HepG2 (cell line): ENCODE results near the gene RPL39. TPM values are rescaled to one million over a fixed set of nuclear protein-coding genes. Genes with fewer than 3 reads are reported as not detected.
A peak's percentile ranks its signal among the peaks of the same experiment; 100 is the strongest.

Experiments
- ATAC-seq: fragments of 200-7000 bp; cut with Tn5 transposase; 3 replicates; pipeline ENCODE4 v1.9.1; 2020; ENCODE audit warnings: mild to moderate bottlenecking, moderate library complexity
- Bru-seq: library from RNA; stranded (reverse); fragments of 400-500 nt; gene quantifications from one replicate; lab custom pipeline; 2021; lab: Mats Ljungman, UMichigan
- BruChase-seq, 2 experiments: library from RNA; stranded (reverse); fragments of 400-500 nt; gene quantifications; one replicate each; lab custom pipeline; 2021; lab: Mats Ljungman, UMichigan
- BruUV-seq: library from RNA; stranded (reverse); fragments of 400-500 nt; replicated peaks from 2 replicates; lab custom pipeline; 2021; lab: Mats Ljungman, UMichigan
- CTCF ChIA-PET: fragments of 300-600 bp; formaldehyde crosslinking; extraction: SDS; loops from one replicate; lab custom pipeline; 2021; ENCODE audit warnings: low total read pairs, inconsistent platforms, low intra/inter-chr PET ratio; lab: Yijun Ruan, JAX
- POLR2A ChIA-PET: fragments of 350-600 bp; sonication (Branson Sonifier 250); formaldehyde crosslinking; loops from one replicate; lab custom pipeline; 2020; ENCODE audit warnings: antibody characterized with exemption, inconsistent platforms; lab: Yijun Ruan, JAX
- DNase-seq: peaks from one replicate; pipeline ENCODE4 v3.0.0-alpha.2; 2015; ENCODE audit warnings: low spot score
- FAIRE-seq: peaks from 3 replicates; lab custom pipeline; 2011; peaks lifted over from hg19 to GRCh38; lab: Jason Lieb, UNC
- H2AFZ ChIP-seq: one replicate; pipeline ENCODE4 v1.6.1; 2011; ENCODE audit warnings: low read length, inconsistent platforms
- H3K27ac ChIP-seq: fragments of 300-600 bp; 3 replicates; pipeline ENCODE4 v1.8.0; 2011; ENCODE audit warnings: mixed run types, mild to moderate bottlenecking, mixed read lengths, low read length, inconsistent platforms; ENCODE audit not compliant: insufficient read depth; ENCODE audit errors: extremely low read length
- H3K27me3 ChIP-seq, 2 experiments: fragments of 200-600 bp in 1 of 2; 2 replicates in 1 of 2; 3 replicates in 1 of 2; pipeline versions ENCODE4 v1.6.0 to v1.8.0; 2011; ENCODE audit warnings: low read length in 2 of 2, mild to moderate bottlenecking in 2 of 2, moderate library complexity in 2 of 2, inconsistent platforms in 1 of 2; ENCODE audit not compliant: insufficient read depth in 2 of 2, control insufficient read depth in 1 of 2
- H3K36me3 ChIP-seq, 2 experiments: fragments of 200-600 bp in 1 of 2; replicated peaks in 1 of 2; 2 replicates in 1 of 2; 3 replicates in 1 of 2; pipeline versions ENCODE4 v1.5.1 to v1.8.0; 2011; ENCODE audit warnings: low read length in 2 of 2, inconsistent platforms in 1 of 2; ENCODE audit not compliant: insufficient read depth in 2 of 2, control insufficient read depth in 1 of 2
- H3K4me1 ChIP-seq: 2 replicates; pipeline ENCODE4 v1.5.1; 2012; ENCODE audit warnings: low read length, inconsistent platforms; ENCODE audit not compliant: insufficient read depth
- H3K4me2 ChIP-seq: 2 replicates; pipeline ENCODE4 v1.6.0; 2011; ENCODE audit warnings: low read depth, low read length, inconsistent platforms
- H3K4me3 ChIP-seq, 3 experiments: fragments of 200-600 bp in 1 of 3; sonication (generic), shearing (Covaris generic) in 1 of 3; replicated peaks in 1 of 3; 2 replicates each; pipeline ENCODE4 v1.5.1; 2011 to 2016; ENCODE audit warnings: low read length in 3 of 3, inconsistent platforms in 2 of 3, low read depth in 2 of 3, mild to moderate bottlenecking in 2 of 3, control low read depth in 1 of 3, mixed read lengths in 1 of 3; ENCODE audit not compliant: insufficient read depth in 1 of 3
- H3K79me2 ChIP-seq: one replicate; pipeline ENCODE4 v1.6.1; 2011; ENCODE audit warnings: low read length, inconsistent platforms; ENCODE audit not compliant: insufficient read depth
- H3K9ac ChIP-seq: 2 replicates; pipeline ENCODE4 v1.6.0; 2011; ENCODE audit warnings: mild to moderate bottlenecking, low read depth, low read length, inconsistent platforms; ENCODE audit not compliant: insufficient read depth
- H3K9me3 ChIP-seq: 2 replicates; pipeline ENCODE4 v1.5.1; 2012; ENCODE audit warnings: mild to moderate bottlenecking, low read length
- H4K20me1 ChIP-seq: 2 replicates; pipeline ENCODE4 v1.6.0; 2011; ENCODE audit warnings: inconsistent platforms, mild to moderate bottlenecking, low read length, moderate library complexity; ENCODE audit not compliant: insufficient read depth
- BHLHE40 ChIP-seq: IDR thresholded peaks from 2 replicates; pipeline ENCODE4 v1.6.1; 2011; ENCODE audit warnings: low read length, improper control_type of control experiment
- EEA1 ChIP-seq: sonication (generic); formaldehyde crosslinking; IDR thresholded peaks from 2 replicates; pipeline ENCODE4 v1.5.1; 2020; ENCODE audit warnings: mild to moderate bottlenecking, missing genetic modification reagents, borderline replicate concordance
- ELF4 ChIP-seq: sonication (generic); formaldehyde crosslinking; IDR thresholded peaks from 2 replicates; pipeline ENCODE4 v1.5.0; 2020; ENCODE audit warnings: missing genetic modification reagents, mild to moderate bottlenecking, moderate library complexity, borderline replicate concordance
- NFIB ChIP-seq: sonication (generic); formaldehyde crosslinking; IDR thresholded peaks from 2 replicates; pipeline ENCODE4 v1.9.0; 2021; ENCODE audit warnings: missing genetic modification reagents, mild to moderate bottlenecking, borderline replicate concordance
- PLRG1 ChIP-seq: fragments of 450-650 bp; conservative IDR thresholded peaks from 2 replicates; pipeline ENCODE4 v1.6.1; 2016
- RXRA ChIP-seq: sonication (generic); formaldehyde crosslinking; IDR thresholded peaks from 2 replicates; pipeline ENCODE4 v1.5.1; 2020; ENCODE audit warnings: missing genetic modification reagents
- SIX4 ChIP-seq: sonication (generic); formaldehyde crosslinking; IDR thresholded peaks from 2 replicates; pipeline ENCODE4 v1.4.0; 2020; ENCODE audit warnings: missing genetic modification reagents
- ZNF501 ChIP-seq: sonication (generic); formaldehyde crosslinking; IDR thresholded peaks from 2 replicates; pipeline ENCODE4 v1.5.1; 2020; ENCODE audit warnings: mild to moderate bottlenecking, moderate library complexity, missing genetic modification reagents
- ZNF552 ChIP-seq: sonication (generic); formaldehyde crosslinking; IDR thresholded peaks from 2 replicates; pipeline ENCODE4 v1.9.0; 2022; ENCODE audit warnings: missing genetic modification reagents, mild to moderate bottlenecking, borderline replicate concordance
- ZNF747 ChIP-seq: sonication (generic); formaldehyde crosslinking; IDR thresholded peaks from 2 replicates; pipeline ENCODE4 v1.8.1; 2023; ENCODE audit warnings: missing genetic modification reagents, mild to moderate bottlenecking, borderline replicate concordance
- ZNF883 ChIP-seq: sonication (generic); formaldehyde crosslinking; IDR thresholded peaks from 2 replicates; pipeline ENCODE4 v1.5.1; 2020; ENCODE audit warnings: mild to moderate bottlenecking, missing genetic modification reagents; ENCODE audit errors: not compliant biosample characterization
- ZSCAN20 ChIP-seq: sonication (generic); formaldehyde crosslinking; IDR thresholded peaks from 2 replicates; pipeline ENCODE4 v1.4.0; 2020; ENCODE audit warnings: missing genetic modification reagents, mild to moderate bottlenecking, borderline replicate concordance
- WGBS: methylation state at CpG from one replicate; pipeline ENCODE4 v1.1.6; 2017; ENCODE audit warnings: low lambda C conversion rate; 5-methylcytosine and 5-hydroxymethylcytosine counted together
- in situ Hi-C: cut with HindIII; loops from 2 replicates; pipeline ENCODE4 v1.10.0; 2017; ENCODE audit warnings: low pct_unique_long_range_greater_than_20kb; ENCODE audit not compliant: extremely low pct_ligation_motif_present
- intact Hi-C: fragments of 100-400 bp; cut with micrococcal nuclease; formaldehyde crosslinking; loops from one replicate; pipeline ENCODE4 v1.10.0; 2022; ENCODE audit not compliant: unreplicated experiment
- long read RNA-seq, 2 experiments: library from RNA in 1 of 2; library from polyadenylated mRNA in 1 of 2; stranded (forward) in 1 of 2; unstranded in 1 of 2; transcript quantifications; one replicate each; pipeline ENCODE4 v2.0.0, GENCODE V29; 2019 to 2022
- polyA minus RNA-seq, 3 experiments: library from RNA; depleted of rRNA, polyadenylated mRNA; stranded (reverse); fragments of >200 nt; gene quantifications; 2 replicates each; pipeline ENCODE4 v1.2.3, GENCODE V29; 2011; ENCODE audit warnings: low replicate concordance in 1 of 3
- polyA plus RNA-seq, 8 experiments: library from polyadenylated mRNA; depleted of rRNA in 3 of 8; stranded (reverse) in 7 of 8; unstranded in 1 of 8; fragments of >200 nt; fragmentation: Illumina TruSeq in 4 of 8; extraction: Trizol in 4 of 8; gene quantifications; 2 replicates each; pipeline versions ENCODE4 v1.2.1 to v1.2.3, GENCODE V29; 2011 to 2016; ENCODE audit warnings: low read depth in 4 of 8, missing spikeins in 1 of 8, mixed read lengths in 1 of 8; ENCODE audit not compliant: insufficient read depth in 1 of 8
- total RNA-seq, 5 experiments: library from RNA; depleted of rRNA; stranded (reverse); fragments of >200 nt; fragmentation: Illumina TruSeq; extraction: Trizol; gene quantifications; 2 replicates each; pipeline ENCODE4 v1.2.3, GENCODE V29; 2016; ENCODE audit warnings: low read depth in 1 of 5
- TF ChIP-seq, protein P1 (sequence below): IDR thresholded peaks from 2 replicates; pipeline ENCODE4 v1.6.1; 2016; ENCODE audit warnings: missing genetic modification reagents, missing compliant biosample characterization
- TF ChIP-seq, protein P2 (sequence below): sonication (generic); formaldehyde crosslinking; IDR thresholded peaks from 2 replicates; pipeline ENCODE4 v1.4.0; 2020; ENCODE audit warnings: missing genetic modification reagents, low read depth, mild to moderate bottlenecking, borderline replicate concordance
- TF ChIP-seq, protein P3 (sequence below): sonication (generic); formaldehyde crosslinking; IDR thresholded peaks from 2 replicates; pipeline ENCODE4 v1.8.1; 2022; ENCODE audit warnings: mild to moderate bottlenecking, missing genetic modification reagents

The RPL39 gene
- total RNA-seq (2016; rRNA removed; fragmentation: Illumina TruSeq; extraction: Trizol): 3,547 and 3,928 TPM in 2 replicates
- 5,522 and 6,331 TPM in 2 replicates for total RNA-seq (2016; cell fraction: cytosol; rRNA removed; fragmentation: Illumina TruSeq; extraction: Trizol; ENCODE audit: low read depth)
- total RNA-seq (2016; cell fraction: insoluble cytoplasmic fraction; rRNA removed; fragmentation: Illumina TruSeq; extraction: Trizol): 3,541 and 3,944 TPM in 2 replicates
- 8,253 and 8,590 TPM in 2 replicates for total RNA-seq (2016; cell fraction: membrane; rRNA removed; fragmentation: Illumina TruSeq; extraction: Trizol)
- total RNA-seq (2016; cell fraction: nucleus; rRNA removed; fragmentation: Illumina TruSeq; extraction: Trizol): 1,224 and 1,272 TPM in 2 replicates
- 2,024 and 2,312 TPM in 2 replicates for polyA plus RNA-seq (2011; rRNA removed)
- 1,813 and 3,532 TPM in 2 replicates for polyA plus RNA-seq (2011; cell fraction: cytosol; rRNA removed)
- 603 and 692 TPM in 2 replicates for polyA plus RNA-seq (2011; cell fraction: nucleus; rRNA removed)
- 6,677 and 8,105 TPM in 2 replicates for polyA plus RNA-seq (2012)
- polyA plus RNA-seq (2016; cell fraction: cytosol; fragmentation: Illumina TruSeq; extraction: Trizol; ENCODE audit: low read depth): 5,588 and 5,933 TPM in 2 replicates
- polyA plus RNA-seq (2016; cell fraction: insoluble cytoplasmic fraction; fragmentation: Illumina TruSeq; extraction: Trizol; ENCODE audit: low read depth): 3,018 and 3,146 TPM in 2 replicates
- 6,670 and 7,089 TPM in 2 replicates for polyA plus RNA-seq (2016; cell fraction: membrane; fragmentation: Illumina TruSeq; extraction: Trizol; ENCODE audit: low read depth)
- polyA plus RNA-seq (2016; cell fraction: nucleus; fragmentation: Illumina TruSeq; extraction: Trizol; ENCODE audit: insufficient read depth, low read depth): 1,707 and 1,826 TPM in 2 replicates
- polyA minus RNA-seq (2011; rRNA and poly(A)+ RNA removed; ENCODE audit: low replicate concordance): 70.8 and 199 TPM in 2 replicates
- 275 and 347 TPM in 2 replicates for polyA minus RNA-seq (2011; cell fraction: cytosol; rRNA and poly(A)+ RNA removed)
- 102 and 178 TPM in 2 replicates for polyA minus RNA-seq (2011; cell fraction: nucleus; rRNA and poly(A)+ RNA removed)
- percentile 96 among the genes with signal in this experiment for Bru-seq, nascent RNA
- BruChase-seq, experiment 1, labeled RNA remaining after a 6-hour chase: percentile 93 among the genes with signal in this experiment
- BruChase-seq, experiment 2, labeled RNA remaining after a 2-hour chase: percentile 87 among the genes with signal in this experiment
- long read RNA-seq, experiment 1, transcript RPL39-201 (3 exons, 401 nt): major isoform, 1,117 of 1,124 reads
- long read RNA-seq, experiment 1, partial matches to known transcripts: 0 of 1,124 reads
- long read RNA-seq, experiment 1, other reads (novel, unspliced or antisense): 4 of 1,124 reads
- long read RNA-seq, experiment 2, transcript RPL39-201 (3 exons, 401 nt): major isoform, 1,446 of 1,502 reads
- long read RNA-seq, experiment 2, transcript RPL39-202 (2 exons, 1,915 nt): minor isoform, 36 of 1,502 reads
- long read RNA-seq, experiment 2, partial matches to known transcripts: 14 of 1,502 reads
- long read RNA-seq, experiment 2, other reads (novel, unspliced or antisense): 6 of 1,502 reads

DNA sequence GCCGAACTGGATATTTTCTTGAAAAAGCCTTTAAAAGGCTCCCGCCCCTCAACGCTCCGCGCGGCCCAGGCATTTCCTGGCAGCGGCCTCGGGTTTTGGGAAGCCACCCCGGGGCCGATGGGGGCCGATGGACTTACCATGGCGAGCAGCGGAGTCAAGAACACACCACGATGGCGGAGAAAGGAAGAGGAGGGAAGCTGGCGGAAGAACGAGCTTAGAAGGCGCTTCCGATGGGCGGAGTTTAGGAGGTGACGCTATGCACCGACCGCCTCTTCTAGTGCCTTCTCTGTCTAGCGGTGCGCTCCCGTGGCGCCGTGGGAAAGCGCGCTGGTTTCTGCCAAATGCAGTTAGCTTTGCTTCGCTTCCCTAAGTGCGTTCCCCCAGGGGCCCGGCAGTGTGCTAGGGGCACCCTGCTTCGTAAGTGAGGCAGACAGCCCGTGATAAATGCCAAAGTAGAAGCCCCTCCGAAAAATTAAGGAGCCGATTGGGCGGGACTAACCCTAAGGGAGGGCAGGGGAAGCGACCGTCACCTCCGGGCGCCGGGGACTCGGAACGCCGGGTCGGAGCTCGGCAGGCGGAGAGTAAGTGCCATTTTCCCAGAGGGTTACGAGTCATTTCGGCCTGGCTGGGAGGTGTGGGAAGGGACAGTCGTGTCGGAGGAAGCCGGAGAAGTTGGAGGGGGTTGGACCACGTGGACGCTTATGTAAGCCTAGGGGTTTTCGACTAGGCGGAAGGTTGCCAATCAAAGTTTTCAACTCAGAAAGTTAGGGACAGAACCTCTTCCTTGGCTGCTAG, at the start of gene RPL39:
Gene RPL39, minus strand, starts transcription at position 194 of the 795 bp plus-strand sequence. Its CDS starts 54 bp downstream, at position 140.
- H3K9me3 ChIP-seq: no peaks in the 10 kb centered on the region
- H3K4me3 ChIP-seq: peak within 1 kb of the TSS; percentile 77 to 83 (median 79)
- ATAC-seq (peak; percentile 95), FAIRE-seq (peak; percentile 4), DNase-seq (peak; percentile 81)
- in situ Hi-C loops (no loop called here), intact Hi-C loops (loop anchor here (2.0 kb wide), 2 partner anchors 35 to 79 kb away; partner anchors contain the start of genes NDUFA1 and RNF113A)
- ChIA-PET POLR2A (interaction anchor here (0.7 to 3.1 kb wide), 31 partner anchors 9 to 323 kb away, joined by 3 to 78 read pairs (median 5); partner anchors contain the start of genes NDUFA1, NKAP, RNF113A and SEPTIN6), CTCF (no interaction called here)
- peaks cover 45% of the 10 kb centered on the region for H3K79me2 ChIP-seq
- peak within 1 kb of the TSS; percentile 84 for H3K4me2 ChIP-seq
- WGBS: 0% methylated on average over 21 of the region's 58 CpGs
- H3K27ac ChIP-seq: peak within 1 kb of the TSS; percentile 98
- BruUV-seq: TSS peak; percentile 88
- H3K9ac ChIP-seq: peak within 1 kb of the TSS; percentile 88
- H3K27me3 ChIP-seq: no peaks in the 10 kb centered on the region
- no peak within 1 kb of the TSS for H2AFZ ChIP-seq
- peaks cover 38% of the 10 kb centered on the region for H4K20me1 ChIP-seq
- peaks cover 0 to 18% of the 10 kb centered on the region in 2 experiments; a peak in 1 of 5 replicates for H3K36me3 ChIP-seq
- H3K4me1 ChIP-seq: peaks cover 38% of the 10 kb centered on the region
- TF ChIP-seq, protein P1, sequence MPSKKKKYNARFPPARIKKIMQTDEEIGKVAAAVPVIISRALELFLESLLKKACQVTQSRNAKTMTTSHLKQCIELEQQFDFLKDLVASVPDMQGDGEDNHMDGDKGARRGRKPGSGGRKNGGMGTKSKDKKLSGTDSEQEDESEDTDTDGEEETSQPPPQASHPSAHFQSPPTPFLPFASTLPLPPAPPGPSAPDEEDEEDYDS (CRISPR knock-in tag): peak; percentile 95
- peak; percentile 64 for TF ChIP-seq ZNF501 (CRISPR knock-in tag)
- TF ChIP-seq PLRG1: no peak
- TF ChIP-seq NFIB (CRISPR knock-in tag): no peak
- TF ChIP-seq RXRA (CRISPR knock-in tag): no peak
- peak; percentile 24; the same call in 1 of the 2 replicates for TF ChIP-seq ELF4 (CRISPR knock-in tag)
- no peak for TF ChIP-seq ZNF552 (CRISPR knock-in tag)
- no peak for TF ChIP-seq BHLHE40
- TF ChIP-seq ZSCAN20: no peak
- no peak for TF ChIP-seq EEA1 (CRISPR knock-in tag)
- no peak for TF ChIP-seq SIX4
- TF ChIP-seq ZNF747 (CRISPR knock-in tag): no peak
- TF ChIP-seq, protein P2, sequence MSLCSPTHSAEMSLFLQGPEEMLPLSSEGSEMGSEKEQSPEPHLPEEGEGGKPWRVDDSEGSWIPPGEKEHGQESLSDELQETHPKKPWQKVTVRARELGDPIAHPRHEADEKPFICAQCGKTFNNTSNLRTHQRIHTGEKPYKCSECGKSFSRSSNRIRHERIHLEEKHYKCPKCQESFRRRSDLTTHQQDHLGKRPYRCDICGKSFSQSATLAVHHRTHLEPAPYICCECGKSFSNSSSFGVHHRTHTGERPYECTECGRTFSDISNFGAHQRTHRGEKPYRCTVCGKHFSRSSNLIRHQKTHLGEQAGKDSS: peak; percentile 19; the same call in 1 of the 2 replicates
- TF ChIP-seq ZNF883 (CRISPR knock-in tag): no peak
- TF ChIP-seq, protein P3, sequence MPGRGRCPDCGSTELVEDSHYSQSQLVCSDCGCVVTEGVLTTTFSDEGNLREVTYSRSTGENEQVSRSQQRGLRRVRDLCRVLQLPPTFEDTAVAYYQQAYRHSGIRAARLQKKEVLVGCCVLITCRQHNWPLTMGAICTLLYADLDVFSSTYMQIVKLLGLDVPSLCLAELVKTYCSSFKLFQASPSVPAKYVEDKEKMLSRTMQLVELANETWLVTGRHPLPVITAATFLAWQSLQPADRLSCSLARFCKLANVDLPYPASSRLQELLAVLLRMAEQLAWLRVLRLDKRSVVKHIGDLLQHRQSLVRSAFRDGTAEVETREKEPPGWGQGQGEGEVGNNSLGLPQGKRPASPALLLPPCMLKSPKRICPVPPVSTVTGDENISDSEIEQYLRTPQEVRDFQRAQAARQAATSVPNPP (CRISPR knock-in tag): no peak
